Body of pancreas (tissue), 4 donors: ENCODE measurements around the gene IKZF2. TPM values are rescaled to one million over a fixed set of nuclear protein-coding genes. Genes with fewer than 3 reads are reported as not detected.

Source experiments
- ATAC-seq: fragments of 150-250 bp; one replicate; pipeline ENCODE4 v1.9.1; 2016
- DNase-seq, 4 donors: peaks; one replicate each; pipeline ENCODE4 v3.0.0-alpha.2; 2019
- H3K27ac ChIP-seq, 4 donors: fragments of 200-600 bp; sonication (generic); 1 replicate in 3 of 4; 2 replicates in 1 of 4; pipeline versions ENCODE4 v1.5.1 to v1.6.1; 2016 to 2019; ENCODE audit warnings: mild to moderate bottlenecking in 1 of 4, mixed read lengths in 1 of 4, moderate library complexity in 1 of 4
- H3K27me3 ChIP-seq, 2 donors: fragments of 200-600 bp; sonication (generic); one replicate each; pipeline ENCODE4 v1.6.0; 2016; ENCODE audit warnings: mild to moderate bottlenecking in 1 of 2
- H3K36me3 ChIP-seq, 2 donors: fragments of 200-600 bp; sonication (generic); replicated peaks in 1 of 2; 2 replicates each; pipeline ENCODE4 v1.5.1; 2016; ENCODE audit warnings: low read depth in 2 of 2; ENCODE audit not compliant: insufficient read depth in 1 of 2
- H3K4me1 ChIP-seq: fragments of 200-600 bp; sonication (generic); one replicate; pipeline ENCODE4 v1.6.0; 2016
- H3K4me3 ChIP-seq, 2 donors: fragments of 200-600 bp; sonication (generic); 1 replicate in 1 of 2; 2 replicates in 1 of 2; pipeline ENCODE4 v1.5.1; 2016 to 2019
- H3K9me3 ChIP-seq, 3 donors: fragments of 200-600 bp; sonication (generic); 1 replicate in 2 of 3; 2 replicates in 1 of 3; pipeline ENCODE4 v1.5.1; 2016
- CTCF ChIP-seq, 7 experiments: fragments of 450-650 bp in 4 of 7; fragments of 200-600 bp in 3 of 7; sonication (generic) in 3 of 7; IDR thresholded peaks; one replicate each; pipeline ENCODE4 v1.5.1; 2016 to 2019; ENCODE audit warnings: antibody characterized with exemption in 7 of 7
- POLR2A ChIP-seq, 3 donors: fragments of 450-650 bp; IDR thresholded peaks; one replicate each; pipeline ENCODE4 v1.6.1; 2016; ENCODE audit warnings: antibody characterized with exemption in 3 of 3, mild to moderate bottlenecking in 2 of 3
- WGBS, 2 donors: methylation state at CpG; one replicate each; pipeline ENCODE4 v1.1.5; 2017; 5-methylcytosine and 5-hydroxymethylcytosine counted together
- intact Hi-C: fragments of 100-400 bp; cut with DNase I; formaldehyde crosslinking; loops from one replicate; pipeline ENCODE4 v1.15.1; 2023
- total RNA-seq, 2 donors: library from RNA; depleted of rRNA; stranded (reverse); fragments of >200 nt; gene quantifications; one replicate each; pipeline ENCODE4 v1.1.0, GENCODE V29; 2016

The IKZF2 gene
- total RNA-seq, 2 donors from 2014 or later = 1.3 to 3.9 TPM

DNA sequence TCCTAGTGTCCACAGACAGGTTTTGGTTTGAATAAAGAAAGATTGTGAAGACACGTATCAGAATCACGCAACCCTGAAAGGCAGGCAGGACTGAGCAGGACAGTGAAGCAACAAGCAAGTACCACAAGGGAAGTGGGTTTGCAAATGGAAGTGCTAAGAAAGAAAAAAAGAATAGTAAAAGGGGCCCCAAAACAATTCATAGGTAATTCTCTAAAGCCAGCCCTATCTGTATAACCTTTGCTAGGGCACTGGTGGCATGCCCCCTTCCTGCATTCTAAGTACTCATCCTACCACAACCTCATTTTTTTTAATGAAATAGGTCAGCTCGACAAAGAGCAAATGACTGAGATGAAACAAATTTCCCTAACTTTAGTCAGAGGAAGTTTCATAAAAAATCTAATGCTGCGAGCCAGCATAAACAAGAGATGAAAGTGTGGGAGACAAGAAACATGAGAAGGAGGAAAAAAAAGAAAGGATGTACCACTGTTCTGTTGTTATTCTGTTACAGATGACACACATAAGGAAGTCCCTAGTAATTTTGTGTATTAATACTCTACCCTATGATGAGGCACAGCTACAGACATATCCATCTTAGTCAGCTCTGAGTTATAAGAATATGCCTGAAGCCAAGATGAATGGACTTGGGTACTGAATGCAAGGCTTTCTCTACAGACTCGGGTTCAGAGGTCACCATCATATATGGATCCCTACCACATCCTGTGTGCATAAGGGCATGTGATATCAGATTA is 32.2 kb downstream of the IKZF2 start:
- no peak overlapping the region for H3K27ac ChIP-seq
- ATAC-seq (no peak), DNase-seq (no peak)
- intact Hi-C loops = no loop called here
- no peak overlapping the region for H3K4me3 ChIP-seq
- TF ChIP-seq POLR2A (IDR thresholded peaks at IDR 0.05) (no peak), CTCF (IDR thresholded peaks at IDR 0.05) (no peak)
- no peaks in the 10 kb centered on the region for H3K27me3 ChIP-seq
- WGBS, 2 donors = 68 to 86% methylated on average over 5 of the region's 5 CpGs
- no peaks in the 10 kb centered on the region for H3K9me3 ChIP-seq
- no peaks in the 10 kb centered on the region for H3K4me1 ChIP-seq
- no peaks in the 10 kb centered on the region for H3K36me3 ChIP-seq

GRCh38 chr2:213108308-213108707 is 43.1 kb downstream of the IKZF2 start:
- DNase-seq (no peak), ATAC-seq (no peak)
- H3K27me3 ChIP-seq = no peaks in the 10 kb centered on the region
- TF ChIP-seq CTCF (IDR thresholded peaks at IDR 0.05) (no peak), POLR2A (IDR thresholded peaks at IDR 0.05) (no peak)
- no peaks in the 10 kb centered on the region for H3K36me3 ChIP-seq
- no peak overlapping the region for H3K27ac ChIP-seq
- H3K4me1 ChIP-seq = peaks cover 8% of the 10 kb centered on the region
- 81 to 83% methylated on average over 2 of the region's 2 CpGs for WGBS, 2 donors
- no peak overlapping the region for H3K4me3 ChIP-seq
- no peaks in the 10 kb centered on the region for H3K9me3 ChIP-seq
- intact Hi-C loops = no loop called here

DNA sequence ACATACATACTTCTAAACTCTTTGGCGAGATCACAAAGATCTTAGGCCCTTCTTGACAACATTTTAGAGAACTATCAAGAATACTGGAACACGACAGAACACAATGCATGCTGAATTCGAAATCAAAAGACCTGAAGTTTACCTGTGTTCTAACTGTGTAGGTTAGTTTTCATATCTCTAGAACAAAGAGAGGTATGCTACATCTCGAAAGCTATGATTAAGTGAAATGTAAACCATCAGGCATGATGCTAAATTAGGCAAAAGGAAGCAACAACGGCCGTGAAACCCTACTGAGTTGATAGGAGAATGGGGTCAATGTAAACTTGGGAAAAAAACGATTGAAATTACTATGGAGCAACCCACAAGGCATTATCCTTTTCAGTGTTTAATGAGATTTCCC is 43.7 kb downstream of the IKZF2 start:
- ATAC-seq = no peak
- WGBS, 2 donors = 79% methylated on average over 7 of the region's 7 CpGs
- intact Hi-C loops = no loop called here

GRCh38 chr2:213105212-213105611 is 46.2 kb downstream of the IKZF2 start:
- no peak overlapping the region for H3K27ac ChIP-seq
- no peak for DNase-seq
- no peaks in the 10 kb centered on the region for H3K9me3 ChIP-seq
- H3K27me3 ChIP-seq = no peaks in the 10 kb centered on the region
- no peak for TF ChIP-seq POLR2A (IDR thresholded peaks at IDR 0.05)
- no peak for TF ChIP-seq CTCF (IDR thresholded peaks at IDR 0.05)
- intact Hi-C loops = no loop called here
- H3K4me1 ChIP-seq = peaks cover 13% of the 10 kb centered on the region
- WGBS, 2 donors = 61 to 64% methylated on average over 3 of the region's 3 CpGs
- ATAC-seq = no peak
- H3K36me3 ChIP-seq = no peaks in the 10 kb centered on the region
- H3K4me3 ChIP-seq = no peak overlapping the region

More for the DNA sequence above, 43.7 kb downstream of the IKZF2 start:
- H3K4me3 ChIP-seq = no peak overlapping the region
- TF ChIP-seq POLR2A (IDR thresholded peaks at IDR 0.05) (no peak), CTCF (IDR thresholded peaks at IDR 0.05) (no peak)
- peaks cover 4% of the 10 kb centered on the region for H3K4me1 ChIP-seq
- no peaks in the 10 kb centered on the region for H3K27me3 ChIP-seq
- no peak overlapping the region for H3K27ac ChIP-seq
- H3K9me3 ChIP-seq = no peaks in the 10 kb centered on the region
- H3K36me3 ChIP-seq = no peaks in the 10 kb centered on the region
- DNase-seq = no peak

- Histone ChIP-seq H3K36me3 (no peaks in the 10 kb centered on the region), H3K9me3 (no peaks in the 10 kb centered on the region), H3K27ac (no peak overlapping the region), H3K27me3 (no peaks in the 10 kb centered on the region), H3K4me1 (peaks cover 13% of the 10 kb centered on the region), H3K4me3 (no peak overlapping the region)
- no peak for TF ChIP-seq CTCF (IDR thresholded peaks at IDR 0.05)
- no peak for TF ChIP-seq POLR2A (IDR thresholded peaks at IDR 0.05)
- DNase-seq = no peak
- intact Hi-C loops = no loop called here
- ATAC-seq = no peak
These were observed 46.6 kb downstream of the IKZF2 start for GRCh38 chr2:213104903-213105202.
